ENCODE data around the gene GDPGP1. TPM values are rescaled to one million over a fixed set of nuclear protein-coding genes. Genes with fewer than 3 reads are reported as not detected.

GDPGP1 gene, protein sequence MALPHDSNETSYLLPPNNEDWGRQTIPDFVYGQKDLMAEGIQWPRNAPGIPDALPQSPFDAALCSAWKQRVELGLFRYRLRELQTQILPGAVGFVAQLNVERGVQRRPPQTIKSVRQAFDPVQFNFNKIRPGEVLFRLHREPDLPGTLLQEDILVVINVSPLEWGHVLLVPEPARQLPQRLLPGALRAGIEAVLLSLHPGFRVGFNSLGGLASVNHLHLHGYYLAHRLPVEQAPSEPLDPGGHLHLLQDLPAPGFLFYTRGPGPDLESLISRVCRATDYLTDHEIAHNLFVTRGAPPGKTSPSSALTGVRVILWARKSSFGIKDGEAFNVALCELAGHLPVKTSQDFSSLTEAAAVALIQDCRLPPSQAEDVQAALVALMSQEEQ
- total RNA-seq (2014; rRNA removed), result 6.6 and 11.0 TPM in 2 replicates
- percentile 40 among the genes with signal in this experiment for Bru-seq, nascent RNA
- percentile 57 among the genes with signal in this experiment for BruChase-seq, experiment 1, labeled RNA remaining after a 6-hour chase
- percentile 56 among the genes with signal in this experiment for BruChase-seq, experiment 2, labeled RNA remaining after a 2-hour chase
- long read RNA-seq, partial matches to known transcripts, result 0 of 3 reads
- long read RNA-seq, other reads (novel, unspliced or antisense), result 0 of 3 reads

DNA sequence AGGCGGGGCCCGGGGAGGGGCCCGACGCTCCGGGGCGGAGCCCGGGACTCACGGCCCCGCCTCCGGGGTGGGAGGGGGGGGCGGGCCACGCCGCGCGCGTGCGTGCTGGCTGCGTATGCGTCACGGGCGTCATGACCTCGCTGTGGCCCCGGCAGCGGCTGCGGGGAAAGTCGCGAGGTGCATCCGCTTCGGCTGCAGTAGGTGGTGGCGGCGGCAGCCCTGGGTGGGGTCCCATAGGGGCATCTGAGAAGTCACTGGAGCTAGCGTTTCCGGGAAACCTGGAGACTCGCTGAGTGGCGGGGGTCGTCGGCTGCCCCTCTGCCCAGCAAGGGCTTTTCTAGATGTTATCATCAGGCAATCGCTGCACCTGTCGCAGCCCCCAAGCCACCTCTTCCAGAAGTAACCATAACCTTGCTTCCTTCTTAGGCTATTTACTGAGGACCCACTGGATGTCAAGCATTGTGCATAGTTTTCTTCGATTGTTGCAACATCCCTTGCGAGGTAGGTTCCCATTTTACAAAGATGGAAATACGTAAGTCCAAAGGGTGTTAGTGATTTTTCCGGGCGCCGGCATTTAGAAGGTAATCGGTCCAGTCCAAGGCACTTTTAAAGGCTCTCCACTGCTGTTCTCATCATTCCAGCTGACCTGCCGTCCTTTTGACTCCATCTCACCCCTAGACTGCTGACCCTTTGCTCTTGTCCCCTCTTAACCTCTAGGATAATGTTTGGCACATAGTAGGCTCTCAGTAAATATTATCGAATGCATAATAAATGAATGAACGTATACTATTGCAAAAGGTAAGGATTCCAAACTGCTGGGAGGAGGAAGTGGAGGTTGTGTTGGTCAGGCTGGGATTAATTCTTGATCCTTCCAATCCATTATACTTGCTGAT, at the start of gene GDPGP1:
TSS of gene GDPGP1 (plus strand) at position 114 of the 893 bp plus-strand sequence. CDS start 6,700 bp downstream, outside the sequence.
- peak within 1 kb of the TSS; percentile 92 for H3K4me3 ChIP-seq (ENCODE audit: low read length)
- CTCF ChIA-PET, result interaction anchor here (0.6 to 2.7 kb wide), 4 partner anchors 15 to 248 kb away, joined by 4 to 12 read pairs (median 6); partner anchors contain the start of gene TTLL13
- intact Hi-C loops (cut with micrococcal nuclease), result loop anchor here (2.0 to 5.0 kb wide), 3 partner anchors 33 to 92 kb away; partner anchors contain the start of gene NGRN
- DNase-seq, result peak; percentile 27
- H3K4me2 ChIP-seq (ENCODE audit: low read length), result peak within 1 kb of the TSS; percentile 93
- H3K9me3 ChIP-seq (ENCODE audit: low read length), result no peaks in the 10 kb centered on the region
- POLR2A ChIA-PET (ENCODE audit: unreplicated experiment), result interaction anchor here (0.5 to 1.0 kb wide), 8 partner anchors 23 to 336 kb away, joined by 3 to 11 read pairs (median 6); partner anchors contain the start of gene ZNF710
- peak within 1 kb of the TSS; percentile 91 for H3K9ac ChIP-seq (ENCODE audit: low read length)
- peaks cover 46% of the 10 kb centered on the region for H3K79me2 ChIP-seq (ENCODE audit: low read length)
- H3K9me2 ChIP-seq (replicated peaks; ENCODE audit: low read length), result no peaks in the 10 kb centered on the region
- no TSS peak for BruUV-seq (replicated peaks)
- H3K27ac ChIP-seq (ENCODE audit: low read length), result peak within 1 kb of the TSS; percentile 89
- TF ChIP-seq EZH2phosphoT487 (IDR thresholded peaks at IDR 0.05; ENCODE audit: borderline replicate concordance, low read length) (no peak), EZH2 (IDR thresholded peaks at IDR 0.05; ENCODE audit: low read length, unreplicated experiment) (no peak)
- TF ChIP-seq, protein P1, sequence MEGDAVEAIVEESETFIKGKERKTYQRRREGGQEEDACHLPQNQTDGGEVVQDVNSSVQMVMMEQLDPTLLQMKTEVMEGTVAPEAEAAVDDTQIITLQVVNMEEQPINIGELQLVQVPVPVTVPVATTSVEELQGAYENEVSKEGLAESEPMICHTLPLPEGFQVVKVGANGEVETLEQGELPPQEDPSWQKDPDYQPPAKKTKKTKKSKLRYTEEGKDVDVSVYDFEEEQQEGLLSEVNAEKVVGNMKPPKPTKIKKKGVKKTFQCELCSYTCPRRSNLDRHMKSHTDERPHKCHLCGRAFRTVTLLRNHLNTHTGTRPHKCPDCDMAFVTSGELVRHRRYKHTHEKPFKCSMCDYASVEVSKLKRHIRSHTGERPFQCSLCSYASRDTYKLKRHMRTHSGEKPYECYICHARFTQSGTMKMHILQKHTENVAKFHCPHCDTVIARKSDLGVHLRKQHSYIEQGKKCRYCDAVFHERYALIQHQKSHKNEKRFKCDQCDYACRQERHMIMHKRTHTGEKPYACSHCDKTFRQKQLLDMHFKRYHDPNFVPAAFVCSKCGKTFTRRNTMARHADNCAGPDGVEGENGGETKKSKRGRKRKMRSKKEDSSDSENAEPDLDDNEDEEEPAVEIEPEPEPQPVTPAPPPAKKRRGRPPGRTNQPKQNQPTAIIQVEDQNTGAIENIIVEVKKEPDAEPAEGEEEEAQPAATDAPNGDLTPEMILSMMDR (conservative IDR thresholded peaks at IDR 0.05; ENCODE audit: low read depth, low read length), result no peak
- H3F3A ChIP-seq (ENCODE audit: low read length, unreplicated experiment), result no peaks in the 10 kb centered on the region
- peak within 1 kb of the TSS; percentile 91 for H2AFZ ChIP-seq (ENCODE audit: low read length)
- no peaks in the 10 kb centered on the region for H4K20me1 ChIP-seq (ENCODE audit: low read length)
- H3K27me3 ChIP-seq (ENCODE audit: low read length), result no peaks in the 10 kb centered on the region
- peaks cover 10% of the 10 kb centered on the region; the same call in 1 of the 2 replicates for H3K36me3 ChIP-seq (ENCODE audit: low read depth, low read length)
- no peak; the same call in 1 of the 2 replicates for ATAC-seq
- peaks cover 27% of the 10 kb centered on the region for H3K4me1 ChIP-seq (ENCODE audit: insufficient read depth, low read length)

DNA sequence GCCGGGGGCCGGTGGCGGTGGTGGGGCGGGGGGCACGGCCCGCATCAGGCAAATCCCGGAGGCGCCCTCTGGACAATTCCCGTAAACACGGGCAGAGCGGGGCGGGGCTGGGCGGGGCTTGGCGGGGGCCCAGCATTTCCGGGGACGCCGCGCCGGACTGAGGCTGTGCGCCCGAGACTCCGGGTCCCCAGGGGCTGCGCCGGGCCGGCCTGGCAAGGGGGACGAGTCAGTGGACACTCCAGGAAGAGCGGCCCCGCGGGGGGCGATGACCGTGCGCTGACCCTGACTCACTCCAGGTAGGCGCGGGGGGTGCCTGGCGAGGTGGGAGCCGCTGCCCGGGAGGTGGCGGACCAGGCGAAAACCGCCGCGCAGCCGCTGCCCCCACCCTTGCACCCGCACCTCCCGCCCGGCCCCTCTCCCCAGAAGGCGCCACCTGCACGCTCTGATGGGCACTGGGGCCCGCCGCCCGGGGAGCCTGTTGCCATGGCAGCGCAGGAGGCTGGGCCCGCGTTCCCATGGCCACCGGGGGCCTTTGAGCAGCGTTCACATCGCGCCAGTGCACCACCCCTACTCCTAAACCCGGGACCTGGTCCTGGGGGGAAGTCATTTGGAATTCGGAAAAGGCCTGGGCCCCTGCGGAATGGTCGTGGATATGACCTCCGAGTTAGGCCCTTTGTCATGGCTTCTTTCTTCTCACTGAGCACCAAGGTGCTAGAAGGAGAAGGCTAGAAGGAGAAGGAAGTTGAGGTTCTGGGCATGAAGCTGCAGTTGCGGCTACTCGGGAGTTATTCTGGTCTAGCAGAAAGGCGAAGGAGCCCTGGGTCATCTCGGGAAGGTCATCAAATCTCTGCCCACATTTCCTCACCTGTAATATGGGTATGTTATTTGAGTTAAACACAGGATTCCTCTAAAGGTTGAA, 49.0 kb upstream of the GDPGP1 start:
- Histone ChIP-seq H3K36me3 (ENCODE audit: low read depth, low read length) (no peaks in the 10 kb centered on the region), H3K9me3 (ENCODE audit: low read length) (no peaks in the 10 kb centered on the region), H3K79me2 (ENCODE audit: low read length) (peaks cover 14% of the 10 kb centered on the region), H3K4me1 (ENCODE audit: insufficient read depth, low read length) (peaks cover 19% of the 10 kb centered on the region), H3K4me3 (ENCODE audit: low read length) (peak overlapping the region; percentile 83), H4K20me1 (ENCODE audit: low read length) (no peaks in the 10 kb centered on the region), H2AFZ (ENCODE audit: low read length) (peak overlapping the region; percentile 82), H3K9ac (ENCODE audit: low read length) (peak overlapping the region; percentile 82), H3K27me3 (ENCODE audit: low read length) (no peaks in the 10 kb centered on the region), H3K4me2 (ENCODE audit: low read length) (peak overlapping the region; percentile 88), H3F3A (ENCODE audit: low read length, unreplicated experiment) (no peaks in the 10 kb centered on the region), H3K9me2 (replicated peaks; ENCODE audit: low read length) (no peaks in the 10 kb centered on the region), H3K27ac (ENCODE audit: low read length) (peak overlapping the region; percentile 95)
- ATAC-seq, result peak; percentile 69
- DNase-seq, result peak; percentile 65
- CTCF ChIA-PET, result interaction anchor here (0.5 to 0.6 kb wide), 2 partner anchors 7 to 30 kb away, joined by 4 to 5 read pairs; no protein-coding TSS in a partner anchor
- POLR2A ChIA-PET (ENCODE audit: unreplicated experiment), result no interaction called here
- TF ChIP-seq EZH2phosphoT487 (IDR thresholded peaks at IDR 0.05; ENCODE audit: borderline replicate concordance, low read length) (no peak), EZH2 (IDR thresholded peaks at IDR 0.05; ENCODE audit: low read length, unreplicated experiment) (no peak)
- TF ChIP-seq, protein P1 (conservative IDR thresholded peaks at IDR 0.05; ENCODE audit: low read depth, low read length), result no peak
- intact Hi-C loops (cut with micrococcal nuclease), result loop anchor here (1.0 to 2.0 kb wide), 2 partner anchors 16 to 19 kb away; partner anchors contain the start of gene SEMA4B
- TSS peak; percentile 51 for BruUV-seq (replicated peaks)
